Dermis microvascular lymphatic vessel endothelial cell (primary cell): ENCODE measurements around the gene CDC34. TPM values are rescaled to one million over a fixed set of nuclear protein-coding genes. Genes with fewer than 3 reads are reported as not detected.

Experiments
- DNase-seq, 2 donors: peaks; one replicate each; pipeline versions ENCODE4 v3.0.0 to v3.0.0-alpha.2; 2010; ENCODE audit warnings: low read depth in 2 of 2
- total RNA-seq: library from RNA; depleted of rRNA; stranded (reverse); fragments of >200 nt; gene quantifications from 2 replicates; pipeline ENCODE4 v1.2.1, GENCODE V29; 2014

CDC34 gene
- total RNA-seq, 1 donor from 2014 or later = 85.2 TPM

GRCh38 chr19:541699-542098 lies 10.1 kb downstream of the CDC34 start:
- DNase-seq = no peak

- no peak for DNase-seq
Measured at GRCh38 chr19:542173-542866, 10.8 kb downstream of the CDC34 start.

GRCh38 chr19:543910-544608 lies 12.5 kb downstream of the CDC34 start, which contains the start of gene GZMM:
GZMM (plus strand) TSS chr19:544053; CDS start chr19:544072, 19 bp downstream.
- no peak for DNase-seq

DNA sequence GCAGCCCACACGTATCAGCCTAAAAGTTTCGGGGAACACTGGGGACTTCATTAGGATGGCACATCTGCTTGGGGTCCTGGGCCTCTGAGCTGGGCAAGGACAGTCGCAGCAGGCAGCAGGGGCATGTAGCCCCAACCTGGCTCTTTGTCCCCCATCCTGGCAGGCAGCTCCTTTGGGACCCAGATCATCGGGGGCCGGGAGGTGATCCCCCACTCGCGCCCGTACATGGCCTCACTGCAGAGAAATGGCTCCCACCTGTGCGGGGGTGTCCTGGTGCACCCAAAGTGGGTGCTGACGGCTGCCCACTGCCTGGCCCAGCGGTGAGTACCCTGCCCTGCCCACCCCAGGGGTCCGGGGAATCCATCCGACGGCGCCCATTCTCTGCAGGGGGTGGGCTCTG lies 15.6 kb downstream of the CDC34 start:
- no peak for DNase-seq

- DNase-seq = no peak
Measured at GRCh38 chr19:547836-548720, 16.5 kb downstream of the CDC34 start.

- DNase-seq = no peak
Measured at GRCh38 chr19:548886-549830, 17.6 kb downstream of the CDC34 start.

GRCh38 chr19:554817-555216 lies 23.3 kb downstream of the CDC34 start:
- no peak for DNase-seq

DNA sequence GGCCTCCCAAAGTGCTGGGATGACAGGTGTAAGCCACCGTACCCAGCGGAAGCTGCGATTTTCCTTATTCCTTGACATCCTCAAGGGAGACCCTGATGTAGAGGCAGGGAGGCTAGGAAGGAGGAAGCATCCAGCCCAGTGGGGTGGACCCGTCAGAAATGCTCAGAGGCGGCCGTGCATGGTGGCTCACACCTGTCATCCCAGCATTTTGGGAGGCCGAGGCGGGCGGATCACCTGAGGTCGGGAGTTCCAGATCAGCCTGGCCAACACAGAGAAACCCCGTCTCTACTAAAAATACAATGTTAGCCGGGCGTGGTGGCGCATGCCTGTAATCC lies 23.9 kb downstream of the CDC34 start:
- no peak for DNase-seq

DNA sequence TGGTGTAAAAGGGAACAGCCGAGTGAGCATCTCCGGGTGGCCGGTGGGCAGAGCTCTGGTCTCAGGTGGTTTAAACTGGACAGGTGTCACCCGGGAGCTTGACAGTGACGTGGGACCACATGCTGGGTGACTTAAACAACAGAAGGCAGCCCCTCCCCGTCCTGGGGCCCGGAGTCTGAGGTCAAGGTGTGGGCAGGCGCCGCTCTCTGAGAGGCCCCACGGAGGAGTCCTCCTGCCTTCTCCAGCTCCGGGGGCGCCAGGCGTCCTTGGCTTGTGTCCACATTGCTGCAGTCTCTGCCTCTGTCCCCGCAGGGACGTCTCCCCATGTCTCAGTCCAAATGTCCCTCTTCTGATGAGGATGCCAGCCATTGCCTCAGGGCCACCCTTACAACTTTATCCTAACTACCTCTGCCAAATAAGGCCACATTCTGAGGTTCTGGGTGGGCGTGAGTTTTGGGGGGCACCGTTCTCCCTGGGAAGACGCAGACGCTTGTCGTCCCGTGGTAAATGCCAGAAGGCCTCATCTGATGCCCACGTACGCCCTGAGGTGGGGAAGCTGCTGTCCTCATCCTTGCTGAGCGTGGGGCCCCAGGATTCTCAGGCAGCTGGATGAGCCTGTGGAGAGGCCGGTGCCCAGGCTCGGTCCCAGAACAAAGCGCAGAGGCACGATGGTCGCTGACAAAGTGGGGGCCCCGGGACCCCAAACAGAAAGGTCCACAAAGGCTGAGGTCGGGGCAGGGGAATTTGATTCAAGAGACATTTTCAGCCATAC lies 25.2 kb downstream of the CDC34 start:
- DNase-seq = no peak

DNA sequence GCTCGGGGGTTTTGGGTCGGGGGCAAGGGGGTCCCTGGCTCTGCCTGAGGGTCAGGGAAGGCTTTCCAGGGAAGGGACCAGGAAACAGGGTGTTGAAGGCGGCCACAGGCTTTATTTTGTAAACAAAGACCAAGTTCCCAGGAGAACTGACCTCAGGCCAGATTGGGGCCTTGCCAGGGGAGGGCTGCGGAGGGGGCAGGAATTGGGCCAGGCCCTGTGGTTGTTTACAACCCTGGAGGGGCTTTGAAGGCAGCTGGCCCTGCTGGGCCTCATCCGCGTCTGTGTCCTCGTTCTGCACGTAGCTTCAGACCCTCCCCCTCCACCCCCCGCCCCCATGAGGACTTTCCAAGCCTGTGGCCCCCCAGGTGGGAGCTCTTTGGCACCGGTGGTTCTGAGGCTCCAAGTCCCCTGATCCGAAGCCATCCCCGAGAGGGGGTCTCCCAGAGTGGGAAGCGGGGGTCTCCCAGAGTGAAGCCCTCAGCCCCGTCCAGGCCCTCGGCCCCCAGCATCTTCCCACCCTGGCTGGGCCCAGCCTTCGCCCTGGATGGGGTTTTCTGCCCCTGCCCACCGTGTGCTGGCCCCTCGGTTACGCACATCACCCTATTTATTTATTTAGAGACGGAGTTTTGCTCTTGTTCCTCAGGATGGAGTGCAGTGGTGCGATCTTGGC lies 27.3 kb downstream of the CDC34 start:
- DNase-seq = no peak

GRCh38 chr19:560121-560520 lies 28.6 kb downstream of the CDC34 start:
- no peak for DNase-seq

DNA sequence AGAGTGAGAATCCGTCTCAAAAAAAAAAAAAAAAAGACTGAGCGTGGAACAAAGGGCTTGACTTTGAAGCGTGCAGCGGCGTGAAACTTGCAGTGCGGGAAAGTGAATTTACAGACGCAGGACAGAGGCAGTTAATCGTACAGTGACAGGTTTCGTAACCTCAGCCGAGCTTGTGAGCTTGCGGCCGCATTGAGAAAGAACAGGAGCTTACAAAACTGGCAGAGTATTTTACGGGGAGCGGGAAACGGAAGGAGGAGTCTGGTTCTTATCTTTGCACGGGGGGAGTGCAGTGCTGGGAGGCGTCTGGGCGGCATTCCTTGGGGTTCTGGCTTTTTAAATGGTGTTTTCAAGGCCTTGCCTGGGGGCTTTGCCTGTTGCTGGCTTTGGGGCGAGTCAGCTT lies 34.8 kb downstream of the CDC34 start:
- no peak for DNase-seq

DNA sequence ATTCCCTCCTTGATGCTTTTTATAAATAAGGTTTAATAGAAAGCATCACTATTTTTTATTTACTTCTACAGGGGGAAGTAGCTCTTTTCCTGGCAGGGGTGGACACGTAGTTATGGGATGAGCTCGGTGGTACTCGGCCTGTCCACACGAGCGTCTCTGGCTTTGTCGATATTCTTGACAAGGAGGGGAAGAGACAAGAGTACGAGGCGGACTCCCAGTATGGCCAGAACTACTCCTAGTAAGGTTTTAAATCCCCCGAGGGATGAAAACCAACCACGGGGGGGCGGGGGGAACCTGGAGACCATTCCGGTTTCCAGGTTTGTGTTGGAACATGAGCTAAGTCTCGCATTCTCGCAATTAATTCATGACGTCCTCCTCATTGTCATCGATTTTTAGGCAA lies 35.3 kb downstream of the CDC34 start:
- DNase-seq = no peak

GRCh38 chr19:567296-567900 lies 35.8 kb downstream of the CDC34 start:
- DNase-seq = no peak

GRCh38 chr19:570251-570686 lies 38.7 kb downstream of the CDC34 start:
- peak in 1 of 2 donors; percentile 30 for DNase-seq

DNA sequence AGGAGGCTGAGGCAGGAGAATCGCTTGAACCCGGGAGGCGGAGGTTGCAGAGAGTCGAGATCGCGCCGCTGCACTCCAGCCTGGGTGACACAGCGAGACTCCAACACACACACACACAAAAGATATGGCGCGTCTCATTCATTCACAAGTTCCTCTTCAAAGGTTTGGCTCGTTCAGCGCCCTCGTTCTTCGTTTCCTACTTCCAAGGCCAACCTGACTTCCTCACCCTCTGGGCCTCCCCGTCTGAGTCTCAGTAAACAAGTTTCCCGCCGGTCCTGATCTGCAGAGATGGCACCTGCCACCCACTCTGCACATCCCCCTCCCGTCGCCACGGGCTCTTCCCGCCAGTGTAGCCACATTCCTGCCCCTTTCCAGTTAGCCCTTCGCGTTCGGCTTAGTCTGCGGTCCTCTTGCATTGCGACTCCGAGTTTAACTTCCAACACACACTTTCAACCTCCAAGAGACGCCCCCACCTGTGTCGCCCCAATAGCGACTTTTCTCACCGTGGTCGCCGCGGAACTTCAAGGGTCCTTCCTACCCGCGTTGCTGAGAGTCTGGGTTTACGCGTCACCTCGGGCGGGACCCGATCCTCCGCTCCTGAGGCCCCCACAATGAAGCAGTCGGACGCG lies 39.5 kb downstream of the CDC34 start:
- peak in 1 of 2 donors; percentile 55 for DNase-seq

DNA sequence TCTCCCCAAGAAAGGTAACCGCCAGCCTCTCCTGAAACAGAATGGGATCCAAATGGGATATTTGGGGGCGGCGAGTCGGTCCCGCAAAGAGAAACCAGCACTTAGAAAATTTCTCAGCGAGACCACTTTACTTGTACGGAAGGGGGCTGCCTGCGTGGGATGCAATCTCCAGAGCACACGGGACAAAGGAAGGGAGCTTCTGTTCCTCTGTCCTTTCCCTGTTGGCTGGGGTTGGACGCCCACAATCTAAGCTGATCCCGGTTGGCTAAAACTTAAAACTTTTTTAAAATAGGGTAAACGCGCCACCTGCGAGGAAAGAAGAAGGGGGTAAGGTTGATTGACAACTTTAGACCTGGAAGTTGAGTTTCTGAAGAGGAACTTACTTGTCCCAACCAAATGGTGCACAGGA lies 40.0 kb downstream of the CDC34 start:
- peak; percentile 21 to 63 for DNase-seq

GRCh38 chr19:572140-572742 lies 40.7 kb downstream of the CDC34 start, which contains the start of gene BSG:
BSG (plus strand) TSS chr19:572596; CDS start chr19:572635, 39 bp downstream.
- DNase-seq = peak; percentile 90 to 97
